NCI-H1092 treated with DMSO at 0.1 percent for 48 hours (cell line): ENCODE data around the gene ANKRD2.
"Not testable (repeated sequence)": the region's sequence is repeated elsewhere in the genome, so short reads cannot be mapped to it uniquely, and the experiment has no call there.

Experiments
- DNase-seq: peaks from one replicate; lab custom pipeline; 2025; lab: John Stamatoyannopoulos, UW

ANKRD2 gene

GRCh38 chr10:97572214-97572989, at the start of gene ANKRD2:
Gene ANKRD2 (plus strand): TSS chr10:97572779. CDS start chr10:97572789, 10 bp downstream.
- peak; percentile 30 for DNase-seq

GRCh38 chr10:97522937-97523336, 49.6 kb upstream of the ANKRD2 start:
- DNase-seq, result no peak

- no peak for DNase-seq
Measured at GRCh38 chr10:97525086-97525485, 47.5 kb upstream of the ANKRD2 start.

- DNase-seq, result no peak
Measured at GRCh38 chr10:97525683-97526110, 46.9 kb upstream of the ANKRD2 start.

- DNase-seq, result not testable (repeated sequence)
Measured at GRCh38 chr10:97528876-97529275, 43.7 kb upstream of the ANKRD2 start.

- no peak for DNase-seq
Measured at GRCh38 chr10:97529685-97530465, 42.7 kb upstream of the ANKRD2 start.

- DNase-seq, result no peak
Measured at GRCh38 chr10:97531401-97531986, 41.1 kb upstream of the ANKRD2 start.

- no peak for DNase-seq
Measured at GRCh38 chr10:97532935-97533671, 39.5 kb upstream of the ANKRD2 start.

GRCh38 chr10:97533888-97534287, 38.7 kb upstream of the ANKRD2 start:
- DNase-seq, result no peak

GRCh38 chr10:97534746-97535367, 37.7 kb upstream of the ANKRD2 start:
- DNase-seq, result no peak

- DNase-seq, result no peak
Measured at GRCh38 chr10:97537186-97537869, 35.3 kb upstream of the ANKRD2 start.

- no peak for DNase-seq
Measured at GRCh38 chr10:97538411-97538810, 34.2 kb upstream of the ANKRD2 start.

- DNase-seq, result no peak
Measured at GRCh38 chr10:97538839-97539238, 33.7 kb upstream of the ANKRD2 start.

GRCh38 chr10:97539523-97540200, 32.9 kb upstream of the ANKRD2 start:
- DNase-seq, result no peak

GRCh38 chr10:97540669-97541500, 31.7 kb upstream of the ANKRD2 start:
- DNase-seq, result no peak

GRCh38 chr10:97542169-97543024, 30.2 kb upstream of the ANKRD2 start:
- DNase-seq, result no peak

GRCh38 chr10:97543025-97543546, 29.5 kb upstream of the ANKRD2 start:
- no peak for DNase-seq
